H1 (cell line): Measurements from ENCODE around the gene NFASC. TPM values are rescaled to one million over a fixed set of nuclear protein-coding genes. Genes with fewer than 3 reads are reported as not detected.

Source experiments
- CTCF ChIA-PET: fragments of 300-600 bp; sonication (Branson Sonifier 250); formaldehyde crosslinking; loops from one replicate; lab custom pipeline; 2021; ENCODE audit not compliant: partially characterized antibody; lab: Charles Lee
- POLR2A ChIA-PET: fragments of 300-600 bp; sonication (Branson Sonifier 250); formaldehyde crosslinking; loops from one replicate; lab custom pipeline; 2021; ENCODE audit warnings: inconsistent platforms; ENCODE audit not compliant: partially characterized antibody; lab: Charles Lee
- DNase-seq, 2 experiments: peaks; one replicate each; pipeline versions ENCODE4 v3.0.0 to v3.0.0-alpha.2; 2010 to 2022; ENCODE audit warnings: low spot score in 2 of 2, low read depth in 1 of 2, mixed read lengths in 1 of 2
- FAIRE-seq: peaks from 2 replicates; lab custom pipeline; 2011; peaks lifted over from hg19 to GRCh38; lab: Jason Lieb, UNC
- H2AFZ ChIP-seq: 2 replicates; pipeline ENCODE4 v1.8.1; 2012; ENCODE audit warnings: low read length, inconsistent platforms
- H2AK5ac ChIP-seq: 2 replicates; pipeline ENCODE4 v1.6.1; 2013; ENCODE audit warnings: low read depth, low read length
- H2BK120ac ChIP-seq: replicated peaks from 2 replicates; pipeline ENCODE3; 2013; ENCODE audit warnings: low read depth, low read length, inconsistent platforms
- H2BK12ac ChIP-seq: 2 replicates; pipeline ENCODE4 v1.6.1; 2013; ENCODE audit warnings: low read depth, low read length
- H2BK15ac ChIP-seq: 2 replicates; pipeline ENCODE4 v1.6.1; 2013; ENCODE audit warnings: low read length
- H2BK20ac ChIP-seq: 2 replicates; pipeline ENCODE4 v1.6.1; 2013; ENCODE audit warnings: low read length
- H2BK5ac ChIP-seq: 2 replicates; pipeline ENCODE4 v1.6.1; 2013; ENCODE audit warnings: low read depth, low read length
- H3K14ac ChIP-seq: 2 replicates; pipeline ENCODE4 v1.6.1; 2013; ENCODE audit warnings: inconsistent platforms; ENCODE audit not compliant: insufficient read length
- H3K18ac ChIP-seq: 2 replicates; pipeline ENCODE4 v1.6.1; 2013; ENCODE audit warnings: low read length; ENCODE audit errors: extremely low read depth
- H3K23ac ChIP-seq: 2 replicates; pipeline ENCODE4 v1.6.1; 2013; ENCODE audit warnings: inconsistent platforms; ENCODE audit not compliant: insufficient read length
- H3K23me2 ChIP-seq: 2 replicates; pipeline ENCODE4 v1.6.1; 2013; ENCODE audit warnings: low read depth, low read length
- H3K27ac ChIP-seq: 2 replicates; pipeline ENCODE4 v1.6.1; 2011; ENCODE audit warnings: low read depth, low read length, inconsistent platforms
- H3K27me3 ChIP-seq, 4 experiments: replicated peaks in 1 of 4; 1 replicate in 1 of 4; 2 replicates in 3 of 4; pipeline versions ENCODE4 v1.6.1 to v1.8.1; 2011 to 2013; ENCODE audit warnings: low read length in 3 of 4, mild to moderate bottlenecking in 3 of 4, inconsistent platforms in 2 of 4, mixed read lengths in 2 of 4, moderate library complexity in 1 of 4; ENCODE audit not compliant: control insufficient read depth in 3 of 4, insufficient read depth in 3 of 4; ENCODE audit errors: extremely low read depth in 1 of 4
- H3K36me3 ChIP-seq, 4 experiments: 2 replicates each; pipeline versions ENCODE4 v1.6.1 to v1.8.1; 2011 to 2013; ENCODE audit warnings: mild to moderate bottlenecking in 4 of 4, low read length in 3 of 4, moderate library complexity in 2 of 4, control low read depth in 1 of 4, inconsistent platforms in 1 of 4; ENCODE audit not compliant: insufficient read depth in 4 of 4, control insufficient read depth in 2 of 4
- H3K4ac ChIP-seq: replicated peaks from 2 replicates; pipeline ENCODE3; 2013; ENCODE audit warnings: low read length, low read depth, mixed read lengths, inconsistent platforms; ENCODE audit not compliant: insufficient read length
- H3K4me1 ChIP-seq, 4 experiments: replicated peaks in 1 of 4; 1 replicate in 1 of 4; 2 replicates in 3 of 4; pipeline versions ENCODE4 v1.6.1 to v1.8.1; 2011 to 2013; ENCODE audit warnings: low read length in 3 of 4, inconsistent platforms in 2 of 4, mixed read lengths in 1 of 4; ENCODE audit not compliant: insufficient read depth in 4 of 4, control insufficient read depth in 3 of 4
- H3K4me2 ChIP-seq, 2 experiments: 2 replicates each; pipeline versions ENCODE4 v1.6.1 to v1.8.1; 2011 to 2013; ENCODE audit warnings: low read depth in 2 of 2, low read length in 2 of 2, control low read depth in 1 of 2, inconsistent platforms in 1 of 2, mild to moderate bottlenecking in 1 of 2; ENCODE audit not compliant: insufficient read depth in 1 of 2
- H3K4me3 ChIP-seq, 4 experiments: fragments of 200-600, 300-600 bp in 1 of 4; sonication (generic), shearing (Covaris generic), sonication (Bioruptor Twin) in 1 of 4; 2 replicates each; pipeline versions ENCODE4 v1.5.1 to v1.8.1; 2011 to 2016; ENCODE audit warnings: low read length in 4 of 4, low read depth in 3 of 4, control low read depth in 2 of 4, inconsistent platforms in 2 of 4, mild to moderate bottlenecking in 2 of 4, mixed read lengths in 1 of 4, moderate library complexity in 1 of 4; ENCODE audit not compliant: insufficient read depth in 2 of 4; ENCODE audit errors: extremely low read depth in 1 of 4
- H3K56ac ChIP-seq: replicated peaks from 2 replicates; pipeline ENCODE3; 2013; ENCODE audit warnings: low read depth, mild to moderate bottlenecking, mixed read lengths, low read length, inconsistent platforms; ENCODE audit not compliant: insufficient read length
- H3K79me1 ChIP-seq: 2 replicates; pipeline ENCODE4 v1.6.1; 2013; ENCODE audit warnings: low read depth, low read length, control low read depth
- H3K79me2 ChIP-seq, 2 experiments: 2 replicates each; pipeline versions ENCODE4 v1.6.1 to v1.8.1; 2012 to 2013; ENCODE audit warnings: low read length in 2 of 2, mild to moderate bottlenecking in 2 of 2, inconsistent platforms in 1 of 2; ENCODE audit not compliant: insufficient read depth in 2 of 2, control insufficient read depth in 1 of 2
- H3K9ac ChIP-seq, 4 experiments: replicated peaks in 1 of 4; 1 replicate in 1 of 4; 2 replicates in 3 of 4; pipeline versions ENCODE4 v1.6.1 to v1.8.1; 2011 to 2013; ENCODE audit warnings: low read depth in 3 of 4, low read length in 3 of 4, control low read depth in 2 of 4, mild to moderate bottlenecking in 2 of 4, moderate library complexity in 2 of 4, inconsistent platforms in 1 of 4; ENCODE audit errors: extremely low read depth in 1 of 4
- H3K9me3 ChIP-seq, 2 experiments: 2 replicates each; pipeline versions ENCODE4 v1.6.1 to v1.8.1; 2012 to 2013; ENCODE audit warnings: mild to moderate bottlenecking in 2 of 2, moderate library complexity in 2 of 2, control low read depth in 1 of 2, inconsistent platforms in 1 of 2, low read depth in 1 of 2, low read length in 1 of 2, mixed read lengths in 1 of 2; ENCODE audit not compliant: insufficient read depth in 2 of 2
- H4K20me1 ChIP-seq, 2 experiments: replicated peaks in 1 of 2; 2 replicates each; pipeline versions ENCODE3 to v1.8.1; 2011 to 2013; ENCODE audit warnings: inconsistent platforms in 2 of 2, low read length in 2 of 2, mild to moderate bottlenecking in 1 of 2; ENCODE audit not compliant: insufficient read depth in 2 of 2, control insufficient read depth in 1 of 2
- H4K5ac ChIP-seq: 2 replicates; pipeline ENCODE4 v1.6.1; 2013; ENCODE audit warnings: low read length, low read depth, mixed read lengths, inconsistent platforms; ENCODE audit not compliant: insufficient read length
- H4K8ac ChIP-seq: 2 replicates; pipeline ENCODE4 v1.8.0; 2013; ENCODE audit warnings: mild to moderate bottlenecking, moderate library complexity, low read length, inconsistent platforms; ENCODE audit not compliant: insufficient read depth; ENCODE audit errors: extremely low read depth
- H4K91ac ChIP-seq: replicated peaks from 2 replicates; pipeline ENCODE3; 2013; ENCODE audit warnings: low read length, mixed read lengths, inconsistent platforms; ENCODE audit not compliant: insufficient read length
- ATF2 ChIP-seq: IDR thresholded peaks from 2 replicates; pipeline ENCODE4 v1.6.1; 2012; ENCODE audit warnings: low read length, inconsistent platforms
- CBX5 ChIP-seq: fragments of 300-800, 300-1000 bp; sonication (generic); IDR thresholded peaks from 2 replicates; pipeline ENCODE4 v1.7.1; 2016; ENCODE audit warnings: antibody characterized with exemption, low read length, low read depth
- E2F6 ChIP-seq: IDR thresholded peaks from 2 replicates; pipeline ENCODE4 v1.6.1; 2012; ENCODE audit warnings: inconsistent platforms
- JUND ChIP-seq: IDR thresholded peaks from 2 replicates; pipeline ENCODE4 v1.6.1; 2011; ENCODE audit warnings: mild to moderate bottlenecking, improper control_type of control experiment, low read length
- KDM1A ChIP-seq: fragments of 200-600, 300-600 bp; sonication (generic); IDR thresholded peaks from 2 replicates; pipeline ENCODE4 v1.7.1; 2016; ENCODE audit warnings: mild to moderate bottlenecking, low read length, borderline replicate concordance
- MAFK ChIP-seq: IDR thresholded peaks from 2 replicates; pipeline ENCODE4 v1.6.1; 2012; ENCODE audit warnings: low read depth, mild to moderate bottlenecking, improper control_type of control experiment, low read length
- RNF2 ChIP-seq: fragments of 200-900, 300-1000 bp; sonication (generic); IDR thresholded peaks from 2 replicates; pipeline ENCODE4 v1.7.1; 2016; ENCODE audit warnings: borderline replicate concordance, low read depth, mild to moderate bottlenecking, antibody characterized with exemption, low read length; ENCODE audit not compliant: poor library complexity, severe bottlenecking; ENCODE audit errors: missing control alignments
- SAP30 ChIP-seq: fragments of 300-600 bp; sonication (generic); IDR thresholded peaks from 2 replicates; pipeline ENCODE4 v1.7.1; 2012; ENCODE audit warnings: low read length, moderate library complexity, mild to moderate bottlenecking, inconsistent platforms; ENCODE audit not compliant: insufficient read depth, insufficient replicate concordance
- SIN3A ChIP-seq, 2 experiments: IDR thresholded peaks in 1 of 2; conservative IDR thresholded peaks in 1 of 2; 2 replicates each; pipeline ENCODE4 v1.6.1; 2011 to 2012; ENCODE audit warnings: low read length in 2 of 2, improper control_type of control experiment in 1 of 2, low read depth in 1 of 2, mild to moderate bottlenecking in 1 of 2
- SIRT6 ChIP-seq: IDR thresholded peaks from one replicate; pipeline ENCODE4 v1.7.1; 2012; ENCODE audit warnings: low read length, inconsistent platforms
- SP2 ChIP-seq: IDR thresholded peaks from 2 replicates; pipeline ENCODE4 v1.6.1; 2012; ENCODE audit warnings: mild to moderate bottlenecking, low read length, inconsistent platforms
- whole genome bisulfite sequencing, 2 experiments: shearing (Covaris generic) in 1 of 2; methylation state at CpG; one replicate each; pipeline versions ENCODE4 v1.1.6 to v1.1.7; 2013 to 2015; ENCODE audit warnings: low lambda C conversion rate in 2 of 2, mixed read lengths in 2 of 2, inconsistent platforms in 1 of 2, low coverage in 1 of 2, missing lambda C conversion rate in 1 of 2; ENCODE audit not compliant: insufficient replicate concordance in 2 of 2, insufficient coverage in 1 of 2, insufficient read length in 1 of 2; ENCODE audit errors: extremely low coverage in 1 of 2, missing lambda C conversion rate in 1 of 2; 5-methylcytosine and 5-hydroxymethylcytosine counted together
- polyA plus RNA-seq, 7 experiments: library from polyadenylated mRNA; depleted of rRNA in 3 of 7; stranded (reverse) in 5 of 7; unstranded in 2 of 7; fragments of >200 nt in 5 of 7; fragments of 200-250 nt in 2 of 7; gene quantifications; 1 replicate in 5 of 7; 2 replicates in 1 of 7; 4 replicates in 1 of 7; pipeline versions ENCODE4 v1.2.1 to v1.2.3, GENCODE V29; 2011 to 2013; ENCODE audit warnings: missing spikeins in 2 of 7, mixed read lengths in 2 of 7
- total RNA-seq: library from RNA; stranded (reverse); fragmentation: NEBNext Ultra II Directional; extraction: Animal tissue kit (Norgen Biotek cat#: 25700); gene quantifications from 2 replicates; pipeline ENCODE4 v1.2.1, GENCODE V29; 2021

The NFASC gene
- total and polyA plus RNA-seq, 2 of the 8 experiments (the other 6 are each of a cell fraction or from before 2014, with no cell fraction given) = 5.0 to 15.2 TPM

GRCh38 chr1:204959374-204959773 is 88.7 kb downstream of the NFASC start:
- H2BK5ac ChIP-seq = no peak overlapping the region
- H3K9me3 ChIP-seq = no peaks in the 10 kb centered on the region
- no peak overlapping the region for H4K8ac ChIP-seq
- H3K56ac ChIP-seq = no peak overlapping the region
- no peak overlapping the region for H2BK20ac ChIP-seq
- H3K4ac ChIP-seq = no peak overlapping the region
- no peak overlapping the region for H2BK12ac ChIP-seq
- H3K4me1 ChIP-seq = peaks cover 0 to 4% (median 2%) of the 10 kb centered on the region in 4 experiments; a peak in 4 of 7 replicates
- no peak overlapping the region for H3K4me2 ChIP-seq
- no peaks in the 10 kb centered on the region for H3K79me1 ChIP-seq
- no peak overlapping the region for H2BK120ac ChIP-seq
- H2AFZ ChIP-seq = no peak overlapping the region
- no peak overlapping the region for H2BK15ac ChIP-seq
- no peak overlapping the region for H3K9ac ChIP-seq
- no peaks in the 10 kb centered on the region; a peak in 1 of 8 replicates for H3K36me3 ChIP-seq
- no peak overlapping the region for H3K4me3 ChIP-seq
- ChIA-PET CTCF (interaction anchor here (0.6 to 13.0 kb wide), 4 partner anchors 15 to 152 kb away, joined by 3 to 112 read pairs (median 28); no protein-coding TSS in a partner anchor), POLR2A (no interaction called here)
- H3K18ac ChIP-seq = no peak overlapping the region; the same call in 1 of the 2 replicates
- H4K5ac ChIP-seq = no peak overlapping the region
- no peak for DNase-seq
- H2AK5ac ChIP-seq = no peak overlapping the region
- H4K20me1 ChIP-seq = peaks cover 0 to 2% of the 10 kb centered on the region in 2 experiments
- no peaks in the 10 kb centered on the region; the same call in 1 of the 2 replicates for H3K23me2 ChIP-seq
- H3K79me2 ChIP-seq = no peaks in the 10 kb centered on the region
- FAIRE-seq = no peak
- no peak overlapping the region for H3K14ac ChIP-seq
- H4K91ac ChIP-seq = no peak overlapping the region
- WGBS, 2 experiments = 79% methylated on average over 5 of the region's 5 CpGs; no CpG with 5 or more reads in 1 of the 2 experiments
- no peaks in the 10 kb centered on the region for H3K27me3 ChIP-seq
- H3K27ac ChIP-seq = no peak overlapping the region
- H3K23ac ChIP-seq = no peak overlapping the region
- no peak for TF ChIP-seq JUND
- no peak for TF ChIP-seq KDM1A
- TF ChIP-seq SIRT6 = no peak
- TF ChIP-seq RNF2 = no peak
- no peak for TF ChIP-seq ATF2
- no peak for TF ChIP-seq E2F6
- no peak for TF ChIP-seq MAFK
- no peak for TF ChIP-seq SIN3A (conservative IDR thresholded peaks at IDR 0.05 in 1 of 2, IDR thresholded peaks at IDR 0.05 in 1 of 2; ENCODE audit: low read depth in 1 of 2, low read length in 2 of 2)
- TF ChIP-seq SP2 = no peak
- TF ChIP-seq SAP30 = no peak
- TF ChIP-seq CBX5 = no peak
